AML-193 (cell line): Measurements from ENCODE around the gene CYSRT1.

ENCODE experiments used
- DNase-seq, 2 experiments: peaks; one replicate each; lab custom pipeline; 2025; lab: John Stamatoyannopoulos, UW

Gene CYSRT1

GRCh38 chr9:137224830-137225694 is at the start of gene CYSRT1:
CYSRT1 (plus strand) TSS chr9:137225174; CDS start chr9:137225622, 448 bp downstream.
- DNase-seq, result no peak

- DNase-seq, result no peak
Observed at GRCh38 chr9:137175345-137175961, 49.5 kb upstream of the CYSRT1 start.

DNA sequence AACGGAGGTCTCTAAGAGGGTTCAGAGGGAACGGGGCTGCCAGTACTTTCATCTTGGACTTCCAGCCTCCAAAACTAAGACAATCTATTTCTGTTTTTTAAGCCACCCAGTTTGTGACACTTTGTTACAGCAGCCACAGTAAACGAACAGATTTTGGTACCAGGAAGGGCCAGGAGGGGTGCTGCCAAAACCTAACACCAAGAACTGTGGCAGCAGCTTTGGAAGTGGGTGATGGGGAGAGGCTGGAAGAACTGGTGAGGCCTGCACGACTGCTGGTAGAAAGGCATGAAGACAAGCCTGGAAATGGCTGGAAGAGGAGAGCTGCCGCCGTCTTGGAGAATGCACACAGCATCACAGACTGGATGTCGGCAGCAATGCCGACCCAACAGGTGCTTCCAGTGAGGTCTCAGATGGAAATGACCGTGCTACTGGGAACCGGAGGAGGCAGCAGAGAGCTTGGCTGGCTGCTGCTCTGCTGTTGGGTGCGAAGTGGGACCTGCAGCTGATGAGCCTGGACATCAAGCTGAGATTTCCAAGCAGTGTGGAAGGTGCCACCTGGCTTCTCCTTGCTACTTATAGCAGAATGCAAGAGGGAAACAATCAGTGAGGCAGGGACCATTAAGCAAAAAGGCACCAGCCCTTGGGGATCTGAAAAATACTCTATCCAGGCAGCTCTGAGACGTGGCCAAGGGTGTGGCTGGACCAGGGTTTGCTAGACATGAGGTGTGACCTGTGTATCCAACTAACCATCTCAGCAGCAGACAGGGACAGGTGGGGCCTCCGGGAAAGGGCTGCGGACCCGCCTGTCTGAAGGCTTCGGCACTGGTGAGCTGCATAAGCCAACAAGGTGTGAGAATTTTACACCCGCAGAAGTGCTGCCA is 48.4 kb upstream of the CYSRT1 start:
- DNase-seq, result no peak

- DNase-seq, result no peak
Observed at GRCh38 chr9:137178201-137178938, 46.6 kb upstream of the CYSRT1 start.

DNA sequence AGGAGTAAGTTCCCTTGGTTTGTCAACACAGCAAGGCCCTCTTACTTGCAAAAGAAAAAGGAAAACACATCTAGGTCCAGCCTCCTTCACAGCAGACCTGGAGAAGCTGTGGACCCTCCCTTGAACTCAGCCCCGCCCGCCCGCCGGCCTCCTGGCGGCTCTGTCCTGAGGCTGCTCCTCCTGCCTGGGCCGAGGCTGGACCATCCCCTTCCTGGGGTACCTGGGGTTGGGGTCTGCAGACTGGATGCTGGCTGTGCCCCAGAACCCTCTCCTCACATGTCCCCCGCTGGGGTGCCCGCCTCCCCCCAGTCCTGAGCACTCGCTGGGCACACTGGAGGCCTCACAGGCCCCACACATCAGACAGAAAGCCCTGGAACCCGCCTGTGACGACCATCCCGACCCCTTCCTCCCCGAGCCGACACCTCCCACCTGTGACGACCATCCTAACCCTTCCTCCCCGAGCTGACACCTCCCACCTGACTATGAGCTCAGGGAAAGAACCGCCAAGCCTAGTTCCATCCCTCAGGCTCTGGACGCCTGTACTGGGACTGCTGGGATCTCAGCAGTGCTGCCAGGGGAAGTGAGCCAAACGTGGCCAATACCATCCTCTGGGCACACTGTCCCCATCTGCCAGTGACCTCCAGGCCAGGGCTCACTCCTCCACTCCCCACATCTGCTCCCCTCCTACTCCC is 45.9 kb upstream of the CYSRT1 start:
- DNase-seq, result no peak

DNA sequence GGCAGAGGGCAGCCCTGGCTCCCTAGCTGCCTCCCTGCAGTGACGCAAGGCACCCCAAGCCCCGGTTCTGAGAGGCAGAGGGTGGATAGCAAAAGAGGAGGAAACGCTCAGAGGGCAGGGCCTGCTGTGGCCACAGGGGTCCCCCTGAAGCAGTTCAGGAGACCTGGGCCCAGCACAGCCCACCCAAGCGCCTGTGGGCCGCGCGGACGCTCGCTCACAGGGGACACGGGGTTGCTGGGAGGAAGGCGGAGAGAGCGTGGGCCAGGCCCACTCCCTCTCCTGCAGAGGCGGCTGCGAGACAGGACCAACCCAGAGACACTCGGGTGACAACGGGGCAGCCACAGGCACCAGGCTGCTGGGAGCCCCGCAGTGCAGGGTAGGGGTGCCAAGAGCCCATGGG is 45.2 kb upstream of the CYSRT1 start:
- DNase-seq, result no peak

GRCh38 chr9:137180491-137180890 is 44.5 kb upstream of the CYSRT1 start:
- DNase-seq, result no peak

DNA sequence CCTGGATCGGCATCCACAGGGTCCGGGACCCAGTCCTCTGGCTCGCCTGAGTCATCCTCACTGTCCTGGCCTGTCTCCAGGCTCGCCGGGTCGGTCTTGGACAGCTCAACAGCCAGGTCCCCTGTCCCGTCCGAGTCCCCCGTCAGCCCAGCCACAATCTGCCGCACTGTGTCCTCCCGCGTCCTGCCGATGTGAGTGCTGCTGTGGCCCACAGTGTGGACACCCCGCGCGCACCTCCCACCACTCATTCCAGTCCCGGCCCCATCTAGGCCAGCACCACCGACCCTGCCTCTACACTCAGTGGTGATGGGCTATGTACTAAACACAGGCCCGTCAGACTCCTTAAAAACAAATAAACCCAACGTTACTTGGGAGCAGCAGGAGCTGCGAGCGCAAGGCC is 43.3 kb upstream of the CYSRT1 start:
- DNase-seq, result no peak

DNA sequence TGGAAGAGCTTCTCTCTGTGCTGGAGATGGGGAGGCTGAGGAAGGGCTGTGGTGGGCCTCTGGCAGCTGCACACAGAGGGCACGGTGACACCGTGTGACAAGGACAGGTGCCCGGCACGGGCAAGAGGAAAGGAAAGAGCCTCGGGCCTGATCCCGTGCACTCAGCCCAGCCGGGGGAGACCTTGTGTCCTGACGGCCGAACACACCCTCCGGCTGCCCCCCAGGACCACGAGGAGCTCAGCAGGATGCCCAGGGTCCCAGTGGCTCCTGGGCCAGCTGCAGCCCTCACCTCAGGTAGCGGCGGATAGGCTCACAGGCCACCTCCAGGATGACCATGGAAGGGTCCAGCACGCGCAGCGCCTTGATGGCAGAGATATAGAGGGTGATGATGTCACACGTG is 42.1 kb upstream of the CYSRT1 start:
- no peak for DNase-seq

DNA sequence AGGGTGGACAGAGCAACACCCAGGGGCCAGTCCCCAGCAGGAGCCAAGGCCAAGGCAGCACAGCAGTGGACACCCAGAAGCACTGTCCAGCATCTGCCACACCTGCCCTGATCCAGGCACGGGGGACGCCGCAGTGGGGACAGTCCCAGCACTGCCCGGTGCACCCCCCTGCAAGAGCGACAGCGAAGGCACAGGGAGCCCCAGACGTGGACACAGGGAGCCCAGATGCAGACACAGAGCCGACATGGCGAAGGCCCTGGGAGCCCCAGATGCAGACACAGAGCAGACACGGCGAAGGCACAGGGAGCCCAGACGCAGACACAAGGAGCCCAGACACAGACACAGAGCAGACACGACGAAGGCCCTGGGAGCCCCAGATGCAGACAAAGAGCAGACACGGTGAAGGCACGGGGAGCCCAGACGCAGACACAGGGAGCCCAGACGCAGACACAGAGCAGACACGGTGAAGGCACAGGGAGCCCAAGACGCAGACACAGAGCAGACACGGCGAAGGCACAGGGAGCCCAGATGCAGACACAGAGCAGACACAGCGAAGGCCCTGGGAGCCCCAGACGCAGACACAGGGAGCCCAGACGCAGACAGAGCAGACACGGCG is 40.9 kb upstream of the CYSRT1 start:
- DNase-seq, result no peak

GRCh38 chr9:137184881-137185660 is 39.9 kb upstream of the CYSRT1 start:
- DNase-seq, result no peak

DNA sequence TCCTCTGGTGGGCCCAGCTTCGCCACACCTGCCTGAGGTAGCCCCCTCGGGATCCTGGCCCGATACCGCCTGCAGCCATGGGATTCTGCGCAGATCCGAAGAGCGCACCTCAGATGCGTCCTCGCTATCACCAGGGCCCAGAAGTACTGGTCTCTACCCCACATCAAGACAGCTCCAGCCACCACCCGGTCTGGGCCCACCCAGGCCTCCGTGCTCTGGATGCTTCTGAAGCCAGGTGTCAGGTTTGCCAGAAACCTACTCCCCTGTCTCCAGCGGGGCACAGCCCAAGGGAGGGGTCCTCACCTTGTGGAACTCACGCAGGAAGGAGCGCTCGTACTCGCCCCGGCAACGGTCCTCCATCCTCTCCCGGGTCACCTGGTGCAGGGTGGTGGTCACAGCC is 39.1 kb upstream of the CYSRT1 start:
- no peak for DNase-seq

- DNase-seq, result no peak
Observed at GRCh38 chr9:137186385-137186784, 38.6 kb upstream of the CYSRT1 start.

DNA sequence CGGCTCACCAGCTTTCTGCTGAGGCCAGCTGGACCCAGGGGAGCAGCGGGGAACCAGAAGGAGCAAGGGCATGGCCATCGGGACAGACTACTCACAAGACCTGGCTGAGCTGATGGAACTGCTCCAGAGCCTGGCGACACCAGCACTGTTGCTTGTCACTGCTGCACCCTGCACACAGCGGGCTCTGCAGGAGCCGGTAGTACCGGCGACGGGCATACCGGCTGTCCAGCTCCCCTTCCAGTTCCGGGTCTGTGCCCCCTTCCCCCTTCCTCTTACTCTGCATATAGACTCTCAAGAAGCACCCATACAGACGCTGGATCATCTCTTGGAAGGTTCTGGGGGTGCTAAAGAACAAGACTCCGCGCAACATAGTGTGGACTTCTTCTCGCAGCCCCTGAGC is 37.6 kb upstream of the CYSRT1 start:
- DNase-seq, result no peak

GRCh38 chr9:137188086-137188489 is 36.9 kb upstream of the CYSRT1 start:
- no peak for DNase-seq

DNA sequence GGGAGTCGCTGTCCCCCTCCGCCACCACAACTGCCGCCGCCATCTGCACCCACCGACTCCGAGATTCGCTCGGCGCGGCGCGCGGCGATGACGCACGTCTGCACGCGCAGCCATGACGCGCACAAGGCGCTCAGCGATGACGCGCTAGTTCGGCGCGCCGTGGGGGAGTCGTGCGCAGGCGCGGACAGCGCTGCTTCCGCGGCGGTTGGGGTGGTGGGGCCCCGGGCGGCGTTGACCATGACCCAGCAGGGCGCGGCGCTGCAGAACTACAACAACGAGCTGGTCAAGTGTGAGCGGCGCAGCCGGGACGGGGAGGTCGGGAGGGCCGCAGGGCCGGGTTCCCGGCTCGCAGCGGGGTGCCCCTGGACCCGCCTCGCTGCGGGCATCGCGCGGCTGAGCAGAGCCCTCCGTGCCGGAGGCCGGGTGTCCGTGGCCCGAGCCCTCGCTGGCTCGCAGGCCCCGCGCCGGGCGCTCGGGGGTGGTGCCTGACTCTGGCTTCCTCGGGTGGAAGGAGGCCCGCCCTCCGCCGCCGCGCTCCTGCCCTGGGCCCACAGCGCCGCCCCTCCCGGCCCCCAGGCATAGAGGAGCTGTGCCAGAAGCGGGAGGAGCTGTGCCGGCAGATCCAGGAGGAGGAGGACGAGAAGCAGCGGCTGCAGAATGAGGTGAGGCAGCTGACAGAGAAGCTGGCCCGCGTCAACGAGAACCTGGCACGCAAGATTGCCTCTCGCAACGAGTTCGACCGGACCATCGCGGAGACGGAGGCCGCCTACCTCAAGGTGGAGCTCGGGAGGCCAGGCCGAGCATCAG is 36.3 kb upstream of the CYSRT1 start, which contains the start of the genes ANAPC2 and SSNA1:
Gene ANAPC2, minus strand, starts transcription at position 71 of the 807 bp plus-strand sequence. Its CDS starts 28 bp downstream, at position 43.
Gene SSNA1, plus strand, starts transcription at position 187 of the 807 bp plus-strand sequence. Its CDS starts 51 bp downstream, at position 238.
- DNase-seq, result peak; percentile 77 to 82

- no peak for DNase-seq
Observed at GRCh38 chr9:137189297-137190295, 35.4 kb upstream of the CYSRT1 start.
